Endothelial cell of umbilical vein (primary cell): ENCODE data around the gene PPM1H.

Source experiments
- CTCF ChIP-seq, 2 donors: IDR thresholded peaks; 1 replicate in 1 of 2; 2 replicates in 1 of 2; pipeline ENCODE4 v1.5.1; 2011; ENCODE audit warnings: low read length in 2 of 2, mild to moderate bottlenecking in 2 of 2, moderate library complexity in 2 of 2, control low read depth in 1 of 2, inconsistent platforms in 1 of 2, low read depth in 1 of 2; ENCODE audit not compliant: insufficient read depth in 1 of 2; ENCODE audit errors: extremely low read depth in 1 of 2
- POLR2A ChIP-seq: IDR thresholded peaks from 2 replicates; pipeline ENCODE4 v1.6.1; 2012; ENCODE audit warnings: low read depth, mild to moderate bottlenecking, control low read depth, low read length

- TF ChIP-seq CTCF (IDR thresholded peaks at IDR 0.05; ENCODE audit: extremely low read depth in 1 of 2, insufficient read depth in 1 of 2, low read depth in 1 of 2, low read length in 2 of 2) (no peak), POLR2A (no peak)
Measured at GRCh38 chr12:62967701-62968100, 32.8 kb upstream of the PPM1H start.
